GM12875 (cell line): ENCODE measurements around the gene CELF2.

ENCODE experiments used
- H3K4me3 ChIP-seq: one replicate; pipeline ENCODE4 v1.5.1; 2011; ENCODE audit warnings: low read depth, low read length, control low read depth
- CTCF ChIP-seq: IDR thresholded peaks from 2 replicates; pipeline ENCODE4 v1.5.1; 2011; ENCODE audit warnings: low read depth, mild to moderate bottlenecking, control low read depth, inconsistent platforms, low read length, moderate library complexity, borderline replicate concordance; ENCODE audit not compliant: insufficient read depth

CELF2 gene

GRCh38 chr10:11354823-11355222, 337.2 kb downstream of the CELF2 start:
- H3K4me3 ChIP-seq: no peak overlapping the region
- no peak for TF ChIP-seq CTCF

GRCh38 chr10:11355592-11355991, 337.9 kb downstream of the CELF2 start:
- TF ChIP-seq CTCF: no peak
- no peak overlapping the region for H3K4me3 ChIP-seq

GRCh38 chr10:11357439-11357838, 339.8 kb downstream of the CELF2 start:
- H3K4me3 ChIP-seq: no peak overlapping the region
- TF ChIP-seq CTCF: no peak

GRCh38 chr10:11358011-11358410, 340.3 kb downstream of the CELF2 start:
- TF ChIP-seq CTCF: no peak
- H3K4me3 ChIP-seq: no peak overlapping the region

- TF ChIP-seq CTCF: no peak
These were observed 341.4 kb downstream of the CELF2 start for GRCh38 chr10:11358923-11359575.

GRCh38 chr10:11359869-11360268, 342.2 kb downstream of the CELF2 start:
- no peak for TF ChIP-seq CTCF
- H3K4me3 ChIP-seq: no peak overlapping the region

More at GRCh38 chr10:11358923-11359575, 341.4 kb downstream of the CELF2 start:
- no peak overlapping the region for H3K4me3 ChIP-seq

- no peak for TF ChIP-seq CTCF
- H3K4me3 ChIP-seq: no peak overlapping the region
These were observed 345.8 kb downstream of the CELF2 start for GRCh38 chr10:11363497-11363896.
